CD4-positive, alpha-beta T cell treated with Interleukin-4 for 4 hours (primary cell): ENCODE data around the gene TENM4.

Experiments
- DNase-seq: peaks from one replicate; pipeline ENCODE4 v3.0.0-alpha.2; 2020

TENM4 gene

DNA sequence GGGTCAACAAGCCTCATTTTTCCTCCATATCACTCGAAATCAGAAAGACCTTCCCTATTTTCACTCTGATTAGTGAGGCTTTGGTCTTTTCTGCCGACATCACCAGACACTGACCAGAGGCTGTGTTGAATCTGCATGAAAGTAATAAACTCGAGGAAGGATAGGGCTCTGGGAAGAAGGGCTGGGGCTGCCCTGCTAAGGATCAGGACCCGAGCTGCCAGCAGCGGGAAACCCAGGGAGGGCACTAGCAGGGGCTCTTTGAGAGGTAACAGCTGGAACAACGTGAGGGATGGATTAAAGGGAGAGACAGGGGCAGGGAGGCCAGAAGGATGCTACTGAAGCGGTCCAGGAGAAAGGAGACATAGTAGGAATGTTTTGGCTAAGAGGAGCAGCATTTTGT lies 488.7 kb downstream of the TENM4 start:
- no peak for DNase-seq

DNA sequence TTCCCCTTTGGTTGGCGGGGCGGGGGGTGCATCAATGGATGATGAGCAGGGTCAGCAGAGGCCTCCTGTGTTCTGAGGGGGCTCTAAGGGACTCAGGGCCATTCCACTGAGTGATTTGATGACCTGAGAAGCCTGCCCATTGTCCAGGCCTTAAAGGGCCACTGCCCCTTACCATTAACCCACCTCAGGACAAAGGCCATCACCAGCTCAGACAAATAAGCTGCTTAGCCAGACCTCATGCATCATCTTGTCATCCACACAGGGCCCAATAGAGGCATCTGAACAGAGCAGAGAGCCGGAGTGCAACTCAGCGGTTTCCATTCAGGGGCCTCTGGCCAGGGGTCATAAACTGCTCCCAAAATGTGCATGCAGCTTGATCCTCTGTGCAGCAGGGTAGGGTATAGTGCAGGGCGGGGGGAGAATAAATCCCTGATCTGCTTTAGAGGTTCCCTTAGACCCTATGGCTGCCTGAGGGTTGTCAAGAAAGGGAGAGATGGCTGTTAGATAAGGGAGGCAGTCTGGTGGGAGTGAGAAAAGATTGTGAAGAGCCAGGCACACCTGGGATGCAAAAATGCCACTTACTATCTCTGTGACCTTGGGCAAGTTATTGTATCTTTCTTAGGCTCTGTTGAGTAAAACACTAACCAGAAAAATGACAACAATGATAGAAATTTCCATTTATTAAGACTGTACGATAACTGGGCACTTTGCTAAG lies 490.7 kb downstream of the TENM4 start:
- DNase-seq = no peak

DNA sequence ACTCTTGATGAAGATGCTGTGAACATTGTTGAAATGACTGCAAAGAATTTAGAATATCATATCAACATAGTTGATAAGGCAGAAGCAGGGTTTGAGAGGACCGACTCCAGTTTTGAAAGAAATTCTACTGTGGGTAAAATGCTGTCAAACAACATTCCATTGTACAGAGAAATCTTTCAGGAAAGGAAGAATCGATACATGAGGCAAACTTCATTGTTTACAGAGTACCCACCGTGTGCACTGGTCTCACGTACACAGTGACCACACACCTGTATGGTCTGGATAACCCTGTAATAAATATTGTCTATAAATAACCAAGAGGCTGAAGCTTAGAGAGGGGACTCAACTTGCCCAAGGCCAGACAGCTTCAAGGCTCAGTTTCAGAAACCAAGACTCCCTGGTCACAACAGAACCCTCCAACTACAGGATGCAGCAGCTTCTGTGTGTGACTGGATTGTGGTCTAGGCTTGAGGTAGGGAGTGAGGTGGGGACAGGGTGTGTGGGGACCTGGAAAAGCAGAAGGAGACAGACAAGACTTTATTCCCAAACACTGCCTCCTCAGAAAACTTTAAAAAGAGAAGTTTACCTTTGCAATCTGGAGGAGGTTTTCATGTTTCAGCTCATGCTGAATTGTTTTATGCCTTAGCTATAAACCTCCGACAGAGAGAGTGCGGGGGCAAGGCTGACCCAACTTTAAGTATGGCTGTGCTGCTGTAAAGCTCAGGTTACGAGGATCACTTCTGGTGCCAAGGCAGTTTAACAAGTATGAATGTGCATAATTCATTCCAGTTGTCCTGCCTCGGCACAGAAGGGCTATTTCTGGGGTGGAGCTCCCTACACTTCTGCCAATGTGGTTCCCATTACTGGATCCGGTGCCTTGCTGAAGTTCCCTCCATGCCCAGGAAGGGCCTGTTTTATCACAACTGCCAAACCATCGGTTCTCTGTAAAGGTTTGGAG lies 493.6 kb downstream of the TENM4 start:
- DNase-seq = no peak

DNA sequence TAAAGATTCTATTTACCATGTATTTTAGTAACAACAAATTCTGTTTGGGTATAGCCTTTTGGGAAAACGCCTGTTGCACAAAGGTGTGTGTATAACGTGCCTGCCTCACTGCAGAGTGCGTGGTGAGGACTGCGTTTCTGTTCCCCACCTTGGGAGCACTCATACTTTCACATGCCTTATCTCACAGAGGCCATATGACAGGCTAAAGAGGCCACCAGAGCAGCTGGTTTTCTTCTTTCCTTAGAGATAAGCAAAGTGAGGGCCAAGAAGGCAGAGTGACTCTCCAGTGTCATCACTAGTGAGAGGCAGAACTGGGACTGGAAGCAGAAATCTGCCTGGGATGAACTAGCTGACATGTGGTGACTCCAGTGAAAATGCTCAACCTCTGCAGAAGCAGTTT lies 497.0 kb downstream of the TENM4 start:
- no peak for DNase-seq

DNA sequence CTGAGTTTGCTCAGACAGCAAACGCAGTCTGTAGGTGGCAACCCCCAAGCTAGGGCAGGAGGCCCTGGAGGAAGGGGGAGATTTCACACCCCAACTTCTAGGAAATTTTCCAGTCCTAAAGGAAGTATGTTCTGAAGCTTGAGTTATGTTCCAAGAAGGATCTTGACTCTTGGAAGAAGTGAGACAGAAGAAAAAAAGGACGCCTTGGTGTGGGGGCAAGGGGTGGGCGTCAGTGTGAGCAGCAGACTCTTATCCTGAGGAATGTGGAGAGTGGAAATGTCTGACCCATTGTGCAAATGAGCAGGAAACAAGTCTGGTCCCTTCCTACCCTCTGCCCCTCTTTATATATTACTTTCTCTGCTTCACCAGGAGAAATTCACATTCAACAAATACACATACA lies 497.7 kb downstream of the TENM4 start:
- no peak for DNase-seq

DNA sequence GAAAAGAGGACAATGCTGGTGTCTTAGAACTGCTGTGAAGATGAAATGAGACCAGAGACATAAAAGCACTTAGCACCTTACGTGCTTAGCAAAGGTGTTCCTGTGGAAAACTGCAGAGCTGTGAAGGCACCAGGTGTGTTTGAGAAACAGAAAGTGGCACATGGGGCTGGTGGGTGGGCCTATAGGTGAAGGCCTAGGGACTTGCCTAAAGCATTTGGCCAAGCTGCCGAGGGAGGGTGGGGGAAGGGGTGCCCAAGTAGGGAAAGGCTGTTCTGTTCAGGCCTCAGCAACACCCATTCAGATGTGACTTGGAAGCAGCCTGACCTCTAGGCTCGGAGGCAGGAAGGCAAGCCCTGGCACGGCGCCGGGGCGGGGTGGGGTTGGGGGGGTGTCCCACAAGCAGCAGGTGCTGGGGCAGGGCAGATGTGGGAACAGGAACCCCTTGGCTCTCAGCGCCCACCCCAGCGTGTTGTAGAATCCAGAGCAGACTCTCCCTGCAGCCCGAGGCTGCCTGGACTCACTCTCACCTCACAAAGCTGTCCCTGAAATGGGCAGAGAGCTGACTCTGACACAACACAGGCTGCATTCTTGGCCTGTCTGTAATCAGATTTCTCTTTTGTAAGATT lies 499.5 kb downstream of the TENM4 start:
- DNase-seq = no peak

DNA sequence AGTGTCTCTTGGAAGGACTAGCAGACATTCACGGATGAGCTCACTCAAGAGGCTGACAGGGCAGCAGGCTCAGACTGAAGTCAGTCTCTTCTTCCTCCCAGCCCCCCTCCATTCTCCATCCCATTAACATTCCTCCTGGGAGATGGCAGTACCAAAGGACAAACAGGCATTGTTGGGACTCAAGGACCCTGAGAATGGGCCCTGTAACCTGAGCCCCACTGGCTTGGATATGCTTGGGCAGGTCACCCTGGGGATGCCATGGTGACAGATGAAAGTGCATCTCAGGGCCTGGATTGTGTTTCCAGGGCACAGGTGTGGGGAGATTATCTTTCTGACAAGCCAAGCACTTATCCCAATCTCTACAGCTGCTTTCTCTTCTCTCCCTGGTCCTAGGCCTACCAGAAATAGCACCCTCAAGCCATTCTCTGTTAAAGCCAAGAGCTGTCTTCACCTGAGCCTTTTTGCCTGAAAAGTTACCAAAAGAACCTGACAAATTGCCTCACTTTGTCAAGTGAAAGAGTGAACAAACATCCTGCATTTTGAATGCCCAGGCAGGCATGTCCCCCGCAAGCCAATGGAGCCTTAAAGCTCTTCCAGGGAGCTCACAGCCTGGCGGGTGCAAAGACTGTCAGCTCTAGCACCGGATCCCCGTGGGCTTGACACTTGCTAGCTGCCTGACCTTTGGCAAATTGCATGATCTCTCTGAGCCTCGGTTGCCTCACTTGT lies 500.2 kb downstream of the TENM4 start:
- DNase-seq = no peak

DNA sequence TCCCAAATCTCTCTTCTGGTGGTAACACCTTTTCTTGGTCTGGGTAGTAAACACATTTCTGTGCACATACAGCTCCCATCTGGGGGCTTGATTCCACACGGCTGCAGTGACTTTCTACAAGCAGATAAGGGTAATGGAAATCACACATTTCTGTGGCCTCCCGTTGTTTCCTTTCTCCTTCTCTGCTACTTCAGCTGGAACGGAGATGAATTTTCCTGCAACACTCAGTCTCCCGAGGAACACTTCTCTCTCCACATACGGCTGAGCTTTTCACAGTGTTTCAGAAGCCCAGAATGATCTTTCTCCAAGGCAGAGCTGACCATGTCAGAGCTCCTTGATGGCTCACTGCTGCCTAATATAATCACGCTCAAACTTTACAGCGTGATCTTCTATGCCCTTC lies 501.9 kb downstream of the TENM4 start:
- DNase-seq = no peak

DNA sequence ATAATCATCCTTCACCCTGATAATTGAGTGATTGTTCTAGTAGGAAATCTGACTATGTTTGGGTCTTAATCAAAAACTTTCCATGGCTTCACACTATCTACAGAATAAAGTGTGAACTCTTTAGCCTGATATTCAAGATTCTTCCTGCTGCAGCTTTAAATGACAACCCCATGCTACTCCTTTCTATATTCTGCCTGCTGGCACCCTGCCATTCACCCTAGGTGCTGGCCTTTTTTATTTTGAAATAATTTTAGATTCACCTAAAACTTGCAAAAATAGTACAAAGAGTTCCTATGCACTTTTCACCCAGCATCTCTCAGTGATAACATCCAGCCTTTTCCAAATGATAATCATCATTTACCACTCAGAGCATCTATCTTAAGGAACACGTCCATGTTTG lies 502.8 kb downstream of the TENM4 start:
- DNase-seq = no peak

DNA sequence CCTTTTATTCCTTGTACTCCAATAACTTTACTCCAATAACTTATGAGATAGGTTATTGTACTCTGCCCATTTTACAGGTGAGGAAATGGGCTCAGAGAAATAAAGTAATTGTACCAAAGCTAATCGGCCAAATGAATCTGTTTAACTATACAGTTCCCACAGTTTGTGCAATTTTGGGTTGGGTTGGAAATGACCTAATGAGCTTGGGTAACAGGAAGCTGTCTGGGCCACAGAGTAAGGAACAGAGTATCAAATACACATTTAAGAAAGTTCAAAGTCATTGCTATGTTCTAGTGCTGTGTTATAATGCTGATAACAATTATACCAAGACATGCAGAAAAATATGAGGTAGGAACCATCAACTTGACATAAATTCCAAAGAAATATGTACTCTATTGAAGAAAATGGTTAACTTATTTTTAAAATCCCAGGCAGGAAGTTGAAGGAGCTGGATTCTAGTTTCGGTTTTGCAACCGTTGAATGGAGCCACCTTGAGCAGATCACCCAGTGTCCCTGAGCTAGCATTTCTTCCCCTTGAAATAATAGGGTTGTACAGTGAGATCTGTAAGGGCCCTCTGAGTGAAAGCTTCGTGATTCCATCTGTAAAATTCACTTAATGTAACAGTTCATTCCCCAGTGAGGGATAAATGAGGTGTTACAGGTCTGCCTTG lies 505.3 kb downstream of the TENM4 start:
- no peak for DNase-seq

DNA sequence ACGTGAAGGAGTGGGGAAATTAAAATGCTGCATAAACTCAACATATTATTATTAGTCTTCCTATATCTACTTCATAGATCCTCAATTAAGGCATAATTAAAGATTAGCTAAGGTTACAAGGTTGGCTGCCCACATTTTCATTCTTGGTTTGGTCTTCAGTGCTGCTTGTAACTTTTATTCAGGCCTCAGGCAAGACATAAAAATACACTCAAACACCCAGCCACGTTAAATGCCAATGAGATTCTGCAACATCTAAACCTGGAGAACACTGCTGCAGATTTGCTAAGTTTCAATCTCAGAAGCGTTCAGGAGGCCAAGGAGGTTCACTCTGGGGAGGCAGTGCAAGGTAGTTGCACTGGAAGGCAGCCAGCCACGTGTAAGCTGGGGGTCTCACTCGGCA lies 507.5 kb downstream of the TENM4 start:
- no peak for DNase-seq

DNA sequence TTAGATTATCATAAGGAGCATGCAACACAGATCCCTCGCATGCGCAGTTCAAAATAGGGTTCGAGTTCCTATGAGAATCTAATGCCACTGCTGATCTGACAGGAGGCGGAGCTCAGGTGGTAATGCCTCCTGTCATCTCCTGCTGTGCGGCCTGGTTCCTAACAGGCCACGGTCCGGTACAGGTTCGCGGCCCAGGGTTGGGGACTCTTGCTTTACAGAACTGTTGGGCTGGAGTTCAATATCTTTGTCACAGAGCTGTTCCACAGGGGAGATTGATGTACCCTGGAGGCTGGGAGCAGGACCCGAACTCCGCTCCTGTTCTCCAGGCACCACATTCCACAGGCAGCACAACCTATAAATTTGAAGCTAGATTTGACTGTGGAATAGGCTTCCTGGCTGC lies 508.1 kb downstream of the TENM4 start:
- no peak for DNase-seq

DNA sequence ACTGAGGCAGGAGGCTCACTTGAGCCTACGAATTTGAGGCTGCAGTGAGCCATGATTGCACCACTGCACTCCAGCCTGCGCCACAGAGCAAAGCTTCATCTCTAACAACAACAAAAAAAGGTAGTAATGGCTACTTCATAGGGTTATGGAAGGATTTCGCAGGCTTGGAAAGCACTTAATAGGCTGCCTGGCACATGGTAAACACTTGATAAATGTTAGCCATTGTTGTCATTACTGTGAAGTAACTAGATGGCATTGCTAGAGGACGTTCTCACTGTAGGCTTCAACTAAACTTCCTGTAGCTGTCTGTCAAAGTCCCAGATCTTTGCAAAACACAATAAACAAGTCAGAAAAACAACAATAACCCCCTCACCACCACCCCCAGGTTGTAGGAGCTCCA lies 508.9 kb downstream of the TENM4 start:
- no peak for DNase-seq

DNA sequence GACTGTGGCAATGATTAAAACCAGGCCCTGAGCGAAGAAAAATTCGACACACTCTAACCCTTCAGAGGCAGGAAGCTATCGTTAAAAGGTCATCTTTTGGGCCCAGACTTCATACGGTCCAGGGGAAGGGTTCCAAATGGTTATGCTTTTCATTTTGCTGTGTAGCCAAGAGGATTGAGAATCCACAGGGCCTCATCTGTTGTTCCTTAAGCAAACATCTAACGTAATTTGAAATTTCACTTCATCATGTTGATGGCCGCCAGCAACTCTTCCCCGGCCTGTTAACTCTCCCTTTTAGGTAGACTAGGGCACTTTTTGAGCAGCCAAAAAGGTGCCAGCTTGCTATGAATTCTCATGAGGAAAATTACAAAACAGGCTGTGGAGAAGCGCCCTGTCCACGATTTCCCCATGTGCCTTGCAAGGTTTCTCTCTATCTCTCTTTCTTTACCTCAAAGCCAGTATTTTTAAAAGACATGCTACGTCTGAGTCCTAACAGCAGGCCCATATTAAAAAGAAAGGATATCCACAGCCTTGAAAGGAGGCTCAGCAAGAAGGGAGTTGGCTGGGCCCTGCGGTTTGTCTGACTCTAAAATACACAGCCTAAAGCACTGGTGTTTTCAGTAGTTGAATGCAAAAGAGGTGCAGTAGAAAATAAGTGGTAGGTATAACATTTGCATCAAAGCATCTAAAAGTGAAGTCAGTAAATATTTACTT lies 509.9 kb downstream of the TENM4 start:
- DNase-seq = no peak

DNA sequence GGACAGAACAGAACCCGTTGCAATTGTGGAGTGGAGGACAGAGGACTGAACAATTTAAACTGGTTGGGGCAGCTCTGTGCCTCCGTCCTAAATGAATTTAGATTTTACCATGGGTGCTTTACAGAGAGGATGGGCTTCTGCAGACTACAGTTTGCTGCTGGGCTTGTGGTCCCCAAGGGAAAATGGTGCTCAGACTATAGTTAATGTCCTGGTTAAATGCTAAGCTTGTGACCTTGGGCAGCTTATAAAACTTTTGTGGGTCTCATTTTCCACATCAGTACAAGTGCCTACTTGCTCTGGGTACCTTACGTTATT lies 511.0 kb downstream of the TENM4 start:
- no peak for DNase-seq

DNA sequence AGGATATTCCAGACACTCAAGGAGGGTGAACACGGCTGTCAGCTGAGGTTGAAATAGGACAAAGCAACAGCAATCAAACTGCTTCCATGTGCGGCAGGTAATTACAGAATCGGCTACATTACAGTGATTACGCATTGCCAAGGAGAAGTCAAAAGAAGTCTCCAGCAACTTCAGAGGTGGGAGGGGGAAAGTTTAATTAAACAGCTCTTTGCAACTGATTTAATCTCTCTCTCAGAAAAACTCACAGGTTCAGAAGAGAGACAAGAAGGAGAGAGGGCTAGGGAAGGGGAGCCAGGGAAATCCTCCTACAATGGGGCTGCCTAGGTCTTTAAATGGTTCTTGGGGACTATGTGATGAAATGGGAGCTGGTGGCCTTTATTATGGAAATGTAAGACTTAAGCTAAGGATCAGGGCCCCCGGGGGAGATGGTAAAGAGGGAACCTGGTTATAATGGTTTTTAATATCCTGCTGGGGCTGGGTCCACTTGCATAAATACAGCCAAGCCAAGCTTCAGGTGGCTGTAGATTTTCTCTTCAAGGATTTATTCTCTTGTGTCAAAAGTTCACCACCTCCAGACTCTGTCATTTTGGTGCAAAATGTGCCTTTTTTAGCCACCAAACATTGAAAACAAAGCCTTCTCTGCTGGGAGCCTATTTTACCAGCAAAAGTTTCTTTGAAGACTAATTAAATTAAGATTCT lies 511.5 kb downstream of the TENM4 start:
- no peak for DNase-seq

DNA sequence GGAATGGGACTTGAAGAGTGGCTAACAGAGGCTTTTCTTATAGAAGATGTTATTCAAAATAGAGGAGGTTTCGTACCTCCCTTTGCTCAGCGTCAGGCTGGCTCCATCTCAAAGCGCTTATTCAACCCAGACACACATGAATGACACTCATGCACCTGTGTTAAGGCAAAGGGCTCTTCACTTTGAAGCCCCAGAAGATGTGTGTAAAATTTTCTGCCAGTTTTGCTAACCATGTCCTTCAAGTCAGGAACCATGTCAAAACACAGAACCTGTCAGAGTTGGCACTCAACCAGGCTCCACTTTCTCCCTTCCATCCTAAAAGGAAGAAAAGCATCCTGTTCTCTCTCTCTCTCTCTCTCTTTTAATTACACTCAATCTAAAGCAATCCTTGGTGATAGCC lies 513.3 kb downstream of the TENM4 start:
- no peak for DNase-seq

DNA sequence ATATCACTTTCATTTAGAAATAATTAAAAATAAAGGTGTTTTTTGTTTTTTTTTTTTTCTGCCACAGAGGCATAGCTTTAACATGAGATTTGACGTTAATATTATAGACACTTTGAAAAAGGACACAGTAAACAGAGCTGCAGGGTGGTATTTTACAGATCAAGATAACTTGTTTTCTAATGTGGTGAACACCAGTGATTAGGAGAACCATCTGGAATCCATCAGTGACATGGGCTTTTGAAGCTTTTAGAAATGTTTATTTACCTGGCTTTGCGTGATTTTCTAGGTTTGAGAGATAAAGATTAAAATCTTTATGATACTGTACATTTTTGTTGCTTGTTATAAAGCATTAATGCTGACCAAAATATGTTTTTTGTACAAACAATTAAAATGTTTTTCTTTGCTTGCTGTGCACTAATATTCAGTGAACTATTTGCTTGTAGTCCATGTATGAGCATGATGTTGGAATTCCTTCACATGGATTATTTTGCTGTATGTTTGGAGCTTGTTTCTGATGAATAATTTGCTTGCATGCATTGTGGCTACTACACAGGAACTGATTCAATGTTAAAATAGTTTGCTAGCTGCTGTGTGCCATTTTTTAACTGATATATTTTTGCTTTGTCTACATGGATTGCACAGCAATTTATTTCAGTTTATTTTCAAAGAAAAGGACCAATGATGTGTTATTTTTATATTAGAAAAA lies 514.0 kb downstream of the TENM4 start:
- no peak for DNase-seq

DNA sequence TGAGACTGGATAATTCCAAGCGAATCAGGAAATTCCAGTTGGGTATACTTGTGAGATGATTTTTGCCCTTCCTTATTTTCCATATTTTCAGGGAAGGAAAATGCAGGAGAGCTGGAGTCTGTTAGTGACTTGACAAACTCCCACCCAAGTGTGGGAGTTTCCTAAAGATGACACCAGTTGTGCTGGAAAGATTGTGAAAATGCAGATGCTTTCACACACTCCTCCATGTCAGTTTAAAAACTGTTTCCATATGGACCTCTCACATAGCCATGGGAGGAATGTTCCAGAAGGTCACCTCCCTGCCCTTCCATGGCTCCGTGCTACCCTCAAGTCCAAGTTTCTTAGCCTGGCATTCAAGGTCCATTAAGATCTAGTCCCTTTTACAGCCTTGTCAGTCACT lies 515.4 kb downstream of the TENM4 start:
- DNase-seq = no peak

DNA sequence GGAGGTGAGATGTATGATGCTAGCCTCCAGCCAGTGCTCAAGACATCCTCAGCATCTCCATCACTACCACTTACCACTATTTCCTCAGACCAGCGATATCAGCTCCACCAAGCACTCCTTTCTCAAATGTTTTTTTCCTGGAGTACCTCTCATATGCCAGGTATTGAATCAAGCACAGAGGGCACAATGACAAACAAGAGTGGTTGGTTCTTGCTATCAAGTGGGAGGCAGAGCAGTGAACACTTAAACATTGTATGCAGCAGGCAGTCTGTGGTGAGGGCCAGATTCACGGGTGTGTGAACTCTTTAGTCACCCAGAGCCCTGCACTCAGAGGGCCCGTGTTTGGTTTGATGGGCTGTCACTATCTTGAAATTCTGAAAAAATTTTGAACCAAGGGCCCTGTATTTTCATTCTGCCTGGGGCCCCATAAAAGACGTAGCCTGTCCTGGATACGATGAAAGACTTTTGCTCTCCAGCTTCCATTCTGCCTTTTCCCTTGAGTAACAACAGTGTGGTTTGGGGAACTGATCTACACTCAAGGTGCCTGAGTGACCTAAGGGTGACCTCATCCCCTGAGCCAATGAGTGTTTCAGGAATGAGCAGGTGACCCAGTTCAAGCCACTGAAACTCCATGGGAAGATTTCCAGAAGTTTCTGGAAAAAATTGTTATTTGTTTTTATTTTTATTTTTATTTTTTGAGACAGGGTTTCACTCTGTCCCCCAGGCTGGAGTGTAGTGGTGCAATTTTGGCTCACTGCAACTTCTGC lies 517.8 kb downstream of the TENM4 start:
- DNase-seq = no peak
